T-helper 2 cell treated with Interferon-gamma antibody and Interleukin-4, amounts not matched to agents 100 ng/mL and 5 ng/mL, for 36 hours (primary cell): ENCODE measurements around the gene EPB41L3. TPM values are rescaled to one million over a fixed set of nuclear protein-coding genes. Genes with fewer than 3 reads are reported as not detected.

ENCODE experiments used
- intact Hi-C: fragments of 100-400 bp; cut with micrococcal nuclease; formaldehyde crosslinking; loops from one replicate; pipeline ENCODE4 v1.15.1; 2023
- total RNA-seq: library from RNA; stranded (reverse); gene quantifications from 2 replicates; pipeline ENCODE4 v1.2.3, GENCODE V29; 2022

The EPB41L3 gene
- total RNA-seq, 1 donor from 2014 or later, result 1.6 TPM

DNA sequence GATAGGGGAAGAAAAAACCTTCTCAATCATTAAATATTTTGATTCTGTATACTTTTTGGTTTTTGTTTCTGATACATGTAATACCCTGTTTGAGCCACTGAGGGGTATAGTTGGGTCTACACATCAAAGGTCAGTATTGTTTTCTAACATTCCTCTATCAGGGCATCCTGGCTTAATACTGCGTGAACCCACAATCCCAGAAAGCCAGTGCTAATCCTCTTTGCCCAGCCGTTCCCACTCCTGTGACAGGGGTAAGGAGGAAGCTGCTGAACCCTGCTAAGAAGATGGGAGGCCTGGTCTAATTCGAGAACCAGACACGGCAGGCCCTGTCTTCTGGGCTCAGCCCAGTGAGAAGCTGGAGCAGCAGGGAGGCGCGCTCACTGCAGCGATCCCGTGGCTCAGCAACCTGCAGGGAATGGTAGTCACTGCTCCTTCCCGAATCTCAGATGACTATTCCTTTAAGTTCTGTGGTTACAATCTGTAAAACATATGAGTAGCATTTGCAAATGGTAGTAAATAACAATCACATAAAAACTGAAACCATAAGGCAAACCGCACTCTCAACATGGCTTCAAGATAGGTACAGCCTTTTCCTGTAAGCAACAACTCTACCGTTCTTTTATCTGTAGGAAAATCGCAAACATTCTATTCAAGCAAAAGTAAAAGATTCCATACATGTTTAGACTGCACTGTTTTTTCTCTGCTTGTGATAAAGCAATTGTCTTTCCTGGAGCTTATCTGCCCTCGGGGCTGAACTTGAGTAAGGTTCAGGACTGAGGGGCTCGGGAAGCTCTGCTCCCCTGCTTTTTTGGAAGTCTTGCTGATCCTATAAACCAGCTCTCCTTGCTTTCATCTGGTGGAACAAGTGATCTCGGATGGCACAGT lies 87.0 kb downstream of the EPB41L3 start:
- intact Hi-C loops, result loop anchor here (5.0 kb wide), 2 partner anchors 160 to 175 kb away; partner anchors contain the start of gene ZBTB14

DNA sequence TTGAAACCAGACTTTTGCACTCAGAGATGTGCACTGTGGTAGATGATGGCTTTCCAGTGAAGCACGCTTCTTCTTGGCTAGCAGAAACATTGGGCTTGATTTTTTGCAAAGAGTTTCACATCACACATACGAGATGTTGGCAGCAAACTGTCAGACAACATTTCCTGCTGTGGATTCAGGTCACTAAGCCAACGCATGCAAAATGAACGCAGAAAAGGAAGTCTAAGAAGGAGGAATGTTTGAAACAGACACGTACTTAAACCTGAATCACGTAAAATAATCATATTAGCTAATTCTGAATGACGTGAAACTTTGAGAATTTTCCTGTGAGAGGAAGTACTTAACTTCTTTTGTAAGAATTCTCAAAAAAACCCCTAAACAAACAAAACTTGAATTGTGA lies 88.1 kb downstream of the EPB41L3 start:
- intact Hi-C loops, result loop anchor here (5.0 kb wide), 2 partner anchors 158 to 177 kb away; partner anchors contain the start of gene ZBTB14

DNA sequence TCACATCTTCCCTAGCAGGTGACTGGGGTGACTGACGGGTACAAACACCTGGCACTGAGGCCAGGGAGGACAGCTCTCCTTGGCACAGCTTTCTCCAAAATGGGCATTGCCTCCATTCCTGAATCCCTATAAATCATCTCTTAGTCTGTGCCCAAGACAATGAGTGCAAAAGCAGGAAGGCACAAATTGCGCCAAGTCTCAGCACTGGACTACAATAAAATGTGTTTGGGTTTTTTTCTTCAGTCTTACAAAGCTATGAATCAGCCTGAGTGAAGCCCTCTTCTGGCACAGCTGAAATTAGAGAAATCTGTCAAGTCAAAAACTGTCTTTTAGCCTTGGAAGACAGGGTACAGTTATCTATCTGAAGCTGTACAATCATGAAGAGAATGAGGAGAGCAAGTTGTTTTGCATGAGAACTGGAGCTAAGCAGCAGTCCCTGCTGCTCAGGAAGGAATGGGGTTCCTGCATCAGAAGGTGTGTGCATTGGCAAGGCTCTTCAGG lies 90.8 kb downstream of the EPB41L3 start:
- intact Hi-C loops, result no loop called here

GRCh38 chr18:5451871-5452270 lies 91.9 kb downstream of the EPB41L3 start:
- intact Hi-C loops, result no loop called here

DNA sequence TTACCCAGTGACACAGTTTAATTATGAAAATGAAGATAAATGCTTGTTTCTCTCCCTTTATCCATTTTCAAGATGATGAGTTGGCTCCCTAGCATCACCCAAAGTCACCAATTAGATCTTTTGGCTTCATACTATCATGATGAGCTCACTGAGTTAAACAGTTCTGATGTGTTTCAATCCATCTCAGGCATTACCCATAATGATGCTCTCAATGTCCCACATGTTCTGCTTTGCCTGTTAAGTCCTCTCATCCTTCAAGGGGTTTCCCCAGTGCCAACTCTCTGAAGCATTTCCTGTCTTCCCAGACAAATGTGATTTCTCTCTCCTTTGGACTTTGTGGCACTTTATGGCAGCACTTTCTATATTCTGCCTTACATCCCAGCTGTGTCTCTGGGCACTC lies 92.6 kb downstream of the EPB41L3 start:
- intact Hi-C loops, result no loop called here

DNA sequence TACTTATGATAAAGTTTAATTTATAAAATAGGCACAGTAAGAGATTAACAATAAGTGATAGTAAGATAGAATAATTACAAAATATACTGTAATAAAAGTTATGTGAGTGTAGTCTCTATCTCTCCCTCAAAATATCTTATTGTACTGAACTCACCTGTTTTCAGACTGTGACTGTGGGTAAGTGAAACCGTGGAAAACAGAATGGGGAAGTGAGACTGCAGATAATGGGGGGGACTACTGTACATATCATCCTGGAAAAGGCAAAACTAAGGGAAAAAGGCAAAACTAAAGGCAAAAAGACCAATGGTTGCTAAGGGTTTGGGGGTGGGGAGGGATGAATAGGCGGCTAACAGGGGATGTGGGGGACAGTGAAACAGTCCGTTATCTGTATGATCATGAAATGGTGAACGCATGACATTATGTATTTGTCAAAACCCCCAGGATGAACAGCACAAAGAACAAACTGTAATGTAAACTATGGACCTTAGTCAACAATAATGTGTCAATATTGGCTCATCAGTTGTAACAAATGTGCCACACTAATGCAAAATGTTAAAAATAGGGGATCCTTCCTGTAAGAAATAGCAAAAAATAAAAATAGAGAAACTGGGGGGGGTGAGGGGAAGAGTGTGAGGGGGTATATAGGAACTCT lies 93.8 kb downstream of the EPB41L3 start:
- intact Hi-C loops, result no loop called here

- intact Hi-C loops, result no loop called here
Measured at GRCh38 chr18:5447442-5447841, 96.4 kb downstream of the EPB41L3 start.

DNA sequence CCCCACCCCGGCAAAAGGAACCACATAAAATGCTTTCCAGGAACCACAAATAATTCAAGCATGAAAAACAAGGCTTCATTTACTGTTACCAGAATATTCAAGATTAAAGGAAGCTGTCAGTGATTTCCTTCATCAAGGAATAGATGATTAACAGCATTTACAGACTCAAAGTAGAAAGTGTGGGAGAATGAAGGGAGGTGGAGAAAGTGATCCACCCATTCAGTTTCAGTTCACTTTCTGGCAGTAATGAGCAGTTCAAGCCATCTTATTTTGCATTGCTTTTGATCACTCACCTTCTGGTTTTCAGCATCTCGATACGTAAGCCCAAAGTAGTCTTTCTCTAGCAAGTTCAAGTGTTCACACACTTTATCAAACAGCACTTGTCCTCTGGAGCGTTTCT lies 99.0 kb downstream of the EPB41L3 start:
- intact Hi-C loops, result no loop called here

DNA sequence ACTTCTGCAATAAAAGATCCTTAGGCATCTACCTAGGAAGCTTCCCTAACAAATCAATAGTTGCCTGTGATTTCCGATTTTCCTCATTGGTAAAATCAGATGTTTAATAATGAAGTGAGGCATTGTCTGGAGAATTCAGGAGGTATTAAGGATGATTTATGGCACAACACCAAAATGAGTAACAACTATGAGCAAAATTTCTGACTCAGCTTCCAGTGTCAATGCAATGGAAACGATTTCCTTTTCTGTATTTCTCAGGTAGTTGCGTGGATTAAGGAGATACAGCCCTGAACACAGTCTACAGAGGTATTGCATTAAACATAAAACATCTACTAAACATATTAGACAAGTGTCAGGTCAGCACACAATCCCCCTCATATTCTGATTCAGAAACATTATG lies 99.5 kb downstream of the EPB41L3 start:
- intact Hi-C loops, result no loop called here

GRCh38 chr18:5439986-5440696 lies 103.7 kb downstream of the EPB41L3 start:
- intact Hi-C loops, result no loop called here

GRCh38 chr18:5434425-5434824 lies 109.4 kb downstream of the EPB41L3 start:
- intact Hi-C loops, result no loop called here

GRCh38 chr18:5431836-5432575 lies 111.8 kb downstream of the EPB41L3 start:
- intact Hi-C loops, result no loop called here

- intact Hi-C loops, result no loop called here
Measured at GRCh38 chr18:5430131-5430530, 113.7 kb downstream of the EPB41L3 start.

DNA sequence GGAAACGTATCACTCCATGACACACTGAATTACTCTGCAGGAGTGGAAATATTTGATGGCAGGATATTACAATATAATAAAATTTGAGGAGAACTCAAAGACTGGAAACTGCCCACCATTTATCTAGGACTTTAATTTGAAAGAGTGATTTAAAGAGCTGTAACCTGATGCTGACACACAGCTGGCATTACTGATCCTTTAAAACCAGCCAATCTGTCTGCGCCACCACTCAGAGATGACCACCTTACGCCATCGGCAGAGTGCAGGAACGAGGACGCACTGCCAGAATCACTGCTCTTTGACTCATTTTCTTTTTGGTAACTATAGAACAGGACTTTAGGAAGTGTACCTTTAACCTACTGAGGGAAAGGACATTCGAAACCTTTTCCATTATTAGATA lies 114.1 kb downstream of the EPB41L3 start:
- intact Hi-C loops, result loop anchor here (10.0 kb wide), 1 partner anchor 355 kb away; no protein-coding TSS in a partner anchor

GRCh38 chr18:5425721-5426120 lies 118.1 kb downstream of the EPB41L3 start:
- intact Hi-C loops, result loop anchor here (10.0 kb wide), 1 partner anchor 351 kb away; no protein-coding TSS in a partner anchor

DNA sequence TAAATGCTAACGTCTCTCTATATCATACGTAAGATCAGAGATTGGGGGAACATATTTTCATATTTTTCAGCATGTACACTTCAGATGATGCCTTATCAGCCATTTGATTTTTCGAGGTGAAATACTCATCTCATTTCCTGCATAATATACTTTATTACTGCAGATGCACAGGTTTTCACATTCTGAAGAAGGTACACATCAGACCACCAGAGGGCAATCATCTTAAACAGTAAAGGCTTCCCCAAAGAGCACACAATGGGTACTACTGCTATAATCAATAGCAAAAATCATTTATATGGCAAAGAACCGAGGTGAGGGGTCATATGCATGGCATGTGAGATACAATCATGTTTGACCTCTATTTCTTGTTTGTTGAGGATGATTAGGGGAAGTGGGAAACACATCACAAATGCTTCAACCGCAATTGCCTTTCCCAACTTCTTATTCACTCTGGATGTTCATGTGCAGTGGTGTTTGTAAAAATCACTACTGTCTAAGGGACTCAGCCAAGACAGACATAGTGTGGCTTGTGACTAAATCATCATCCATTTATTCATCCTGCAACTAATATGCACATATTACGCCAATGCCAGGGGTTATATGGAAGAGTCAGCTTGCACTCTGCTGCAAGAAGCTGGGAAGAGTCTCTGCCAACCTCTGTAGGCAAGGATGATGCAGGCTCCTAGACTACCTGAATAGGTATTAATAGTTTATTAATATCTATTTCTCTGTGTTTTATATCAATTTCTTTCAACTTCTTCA lies 118.7 kb downstream of the EPB41L3 start:
- intact Hi-C loops, result loop anchor here (10.0 kb wide), 1 partner anchor 350 kb away; no protein-coding TSS in a partner anchor

- intact Hi-C loops, result loop anchor here (10.0 kb wide), 1 partner anchor 348 kb away; no protein-coding TSS in a partner anchor
Measured at GRCh38 chr18:5422626-5423025, 121.2 kb downstream of the EPB41L3 start.

DNA sequence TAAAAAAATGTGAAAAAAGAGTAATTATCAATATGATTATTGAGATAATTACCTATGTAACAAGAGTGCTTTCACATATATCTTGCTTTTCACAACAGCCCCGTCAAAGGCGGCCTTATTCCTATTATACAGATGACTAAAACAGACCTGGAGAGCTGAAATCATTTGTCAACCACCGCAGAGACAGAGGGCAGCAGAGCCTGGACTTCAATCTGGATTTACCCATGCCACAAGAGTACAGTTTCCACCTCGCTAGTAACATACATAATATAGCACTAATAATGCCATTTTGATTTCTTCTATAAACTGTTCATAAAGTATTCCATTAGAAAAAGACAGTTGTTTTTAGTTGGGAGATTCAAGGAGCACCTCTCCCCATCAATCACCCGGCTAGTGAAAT lies 121.8 kb downstream of the EPB41L3 start:
- intact Hi-C loops, result loop anchor here (10.0 kb wide), 1 partner anchor 347 kb away; no protein-coding TSS in a partner anchor

DNA sequence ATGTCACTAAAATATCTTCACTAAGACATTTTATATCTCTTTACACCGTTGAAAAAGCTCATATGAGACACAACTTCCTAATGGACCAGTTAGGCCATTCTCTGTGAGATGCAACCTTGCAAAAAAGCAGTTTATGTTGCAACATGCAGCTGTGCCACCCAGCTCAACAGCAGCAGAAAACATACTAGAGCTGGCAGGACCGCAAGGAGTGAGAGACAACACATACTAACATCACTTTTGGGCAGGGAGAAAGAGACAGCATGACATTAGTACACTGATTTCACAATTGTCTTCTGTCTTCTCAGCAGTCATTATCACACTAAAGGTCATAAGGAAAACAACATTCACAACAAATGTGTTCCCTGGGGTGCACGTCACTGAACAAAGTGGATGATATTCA lies 122.9 kb downstream of the EPB41L3 start:
- intact Hi-C loops, result loop anchor here (10.0 kb wide), 1 partner anchor 346 kb away; no protein-coding TSS in a partner anchor

DNA sequence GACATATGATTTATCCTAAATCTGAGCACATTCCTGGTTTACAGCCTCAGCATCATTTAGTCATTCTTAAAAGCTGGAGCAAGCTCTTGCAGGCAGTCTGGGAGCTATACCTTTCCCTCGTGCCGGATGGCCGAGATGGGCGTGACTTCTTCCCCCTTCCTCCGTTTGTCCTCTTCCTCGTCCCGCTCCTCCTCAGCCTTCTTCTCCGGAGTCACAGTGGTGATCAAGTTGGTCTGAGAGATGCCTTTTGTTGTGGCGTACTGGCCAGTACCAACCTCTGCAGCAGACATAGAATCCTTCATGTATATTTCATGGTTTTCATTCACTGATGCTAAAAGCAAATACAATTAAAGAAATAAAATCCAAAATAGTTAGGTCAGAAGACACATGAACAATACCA lies 124.2 kb downstream of the EPB41L3 start:
- intact Hi-C loops, result no loop called here
